GM12878 (cell line): ENCODE measurements around the gene TM7SF2. TPM values are rescaled to one million over a fixed set of nuclear protein-coding genes. Genes with fewer than 3 reads are reported as not detected.

Experiments used
- EZH2 ChIP-seq: IDR thresholded peaks from 2 replicates; pipeline ENCODE4 v1.6.1; 2012; ENCODE audit warnings: low read depth, mild to moderate bottlenecking, control low read depth, inconsistent platforms, low read length, borderline replicate concordance; ENCODE audit not compliant: control insufficient read depth
- FOS ChIP-seq: IDR thresholded peaks from 3 replicates; pipeline ENCODE4 v1.6.1; 2011; ENCODE audit warnings: borderline replicate concordance; ENCODE audit not compliant: insufficient read length; ENCODE audit errors: extremely low read depth
- GATAD2B ChIP-seq: fragments of 450-650 bp; conservative IDR thresholded peaks from 2 replicates; pipeline ENCODE4 v1.6.1; 2017; ENCODE audit warnings: low read depth, mild to moderate bottlenecking, moderate library complexity
- MTA3 ChIP-seq: IDR thresholded peaks from 2 replicates; pipeline ENCODE4 v1.6.1; 2012; ENCODE audit warnings: low read length, inconsistent platforms, borderline replicate concordance
- RAD51 ChIP-seq: fragments of 450-650 bp; IDR thresholded peaks from 2 replicates; pipeline ENCODE4 v1.6.1; 2016; ENCODE audit warnings: moderate library complexity, mild to moderate bottlenecking, inconsistent platforms
- RFX5 ChIP-seq: IDR thresholded peaks from 2 replicates; pipeline ENCODE4 v1.6.1; 2011; ENCODE audit warnings: low read depth, low read length, improper control_type of control experiment
- SP1 ChIP-seq: IDR thresholded peaks from one replicate; pipeline ENCODE4 v1.6.1; 2011; ENCODE audit warnings: low read depth, low read length
- ZNF274 ChIP-seq: IDR thresholded peaks from one replicate; pipeline ENCODE4 v1.8.0; 2011; ENCODE audit not compliant: insufficient read length, insufficient read depth
- polyA plus RNA-seq, 11 experiments: library from polyadenylated mRNA; depleted of rRNA in 4 of 11; unstranded in 6 of 11; stranded (reverse) in 5 of 11; fragments of >200 nt; fragmentation: Nextera tagmentation in 4 of 11; fragmentation: Illumina TruSeq in 1 of 11; extraction: Ambion mirVana in 4 of 11; extraction: Trizol in 1 of 11; gene quantifications; 1 replicate in 1 of 11; 2 replicates in 10 of 11; pipeline versions ENCODE4 v1.2.1 to v1.2.3, GENCODE V29; 2011 to 2016; ENCODE audit warnings: inconsistent platforms in 2 of 11, missing spikeins in 2 of 11, low read depth in 1 of 11
- total RNA-seq, 4 experiments: library from RNA; depleted of rRNA in 3 of 4; stranded (reverse); fragments of >200 nt in 3 of 4; fragmentation: Illumina TruSeq in 1 of 4; extraction: Trizol in 1 of 4; gene quantifications; 2 replicates each; pipeline versions ENCODE4 v1.2.1 to v1.2.3, GENCODE V29; 2013 to 2021
- TF ChIP-seq, protein P1 (sequence below): IDR thresholded peaks from 2 replicates; pipeline ENCODE4 v1.6.1; 2012; ENCODE audit warnings: mild to moderate bottlenecking, low read depth, low read length
- TF ChIP-seq, protein P2 (sequence below), 3 experiments: IDR thresholded peaks in 2 of 3; conservative IDR thresholded peaks in 1 of 3; 2 replicates each; pipeline ENCODE4 v1.5.1; 2011; ENCODE audit warnings: low read depth in 3 of 3, low read length in 3 of 3, mild to moderate bottlenecking in 3 of 3, control low read depth in 2 of 3, moderate library complexity in 2 of 3, inconsistent platforms in 1 of 3, mixed read lengths in 1 of 3; ENCODE audit not compliant: control insufficient read depth in 2 of 3, insufficient read depth in 1 of 3; ENCODE audit errors: extremely low read depth in 1 of 3
- TF ChIP-seq, protein P3 (sequence below): fragments of 450-650 bp; IDR thresholded peaks from 2 replicates; pipeline ENCODE4 v1.6.1; 2017; ENCODE audit warnings: mild to moderate bottlenecking
- TF ChIP-seq, protein P4 (sequence below): fragments of 450-650 bp; IDR thresholded peaks from 2 replicates; pipeline ENCODE4 v1.6.1; 2017; ENCODE audit warnings: mild to moderate bottlenecking, moderate library complexity
- TF ChIP-seq, protein P5 (sequence below): IDR thresholded peaks from 2 replicates; pipeline ENCODE4 v1.6.1; 2012; ENCODE audit warnings: low read depth, low read length, improper control_type of control experiment

The TM7SF2 gene
- total and polyA plus RNA-seq, 10 of the 15 experiments (the other 5 are each of a cell fraction or from before 2014, with no cell fraction given): 0.52 to 57.7 (median 20.7) TPM

DNA sequence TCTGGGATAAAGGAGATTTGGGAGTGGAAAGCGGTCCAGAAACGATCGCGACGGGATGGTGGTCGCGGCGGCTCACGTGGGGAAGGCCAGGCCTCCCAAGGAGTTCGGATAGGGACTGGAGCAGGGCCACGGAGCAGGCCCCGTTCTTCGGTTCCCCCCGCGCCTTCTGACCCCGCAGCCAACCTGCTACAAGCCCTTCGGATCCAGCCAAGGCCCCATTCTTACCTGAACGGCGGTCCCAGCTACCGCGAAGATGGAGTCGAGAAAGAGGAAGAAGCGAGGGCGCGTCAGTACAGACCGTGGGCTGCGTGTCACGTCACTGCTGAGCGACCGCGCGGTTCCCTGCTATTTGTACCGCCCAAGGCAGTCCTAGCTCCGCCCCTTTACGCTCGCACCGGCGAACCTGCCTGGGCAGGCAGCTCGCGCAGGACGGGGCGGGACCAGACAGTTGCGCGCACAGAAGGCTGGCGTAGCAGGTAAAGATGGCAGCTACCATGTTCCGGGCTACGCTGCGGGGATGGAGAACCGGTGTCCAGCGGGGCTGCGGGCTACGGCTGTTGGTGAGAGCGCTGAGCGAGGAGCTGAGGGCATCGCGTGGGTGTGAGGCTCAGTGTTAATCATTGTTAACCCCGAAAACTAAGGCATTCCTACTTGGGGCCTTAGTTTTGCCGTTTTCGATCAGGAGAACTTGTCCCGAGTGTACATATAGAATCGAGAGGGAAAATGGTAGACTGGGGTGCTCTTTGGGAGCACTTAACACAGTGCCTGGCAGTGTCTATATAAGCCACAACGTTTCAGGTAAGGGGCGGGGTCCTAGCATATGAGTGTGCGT is 10.4 kb downstream of the TM7SF2 start, which contains the start of the genes FAU and MRPL49 (continued):
- TF ChIP-seq EZH2: no peak
- TF ChIP-seq, protein P1, sequence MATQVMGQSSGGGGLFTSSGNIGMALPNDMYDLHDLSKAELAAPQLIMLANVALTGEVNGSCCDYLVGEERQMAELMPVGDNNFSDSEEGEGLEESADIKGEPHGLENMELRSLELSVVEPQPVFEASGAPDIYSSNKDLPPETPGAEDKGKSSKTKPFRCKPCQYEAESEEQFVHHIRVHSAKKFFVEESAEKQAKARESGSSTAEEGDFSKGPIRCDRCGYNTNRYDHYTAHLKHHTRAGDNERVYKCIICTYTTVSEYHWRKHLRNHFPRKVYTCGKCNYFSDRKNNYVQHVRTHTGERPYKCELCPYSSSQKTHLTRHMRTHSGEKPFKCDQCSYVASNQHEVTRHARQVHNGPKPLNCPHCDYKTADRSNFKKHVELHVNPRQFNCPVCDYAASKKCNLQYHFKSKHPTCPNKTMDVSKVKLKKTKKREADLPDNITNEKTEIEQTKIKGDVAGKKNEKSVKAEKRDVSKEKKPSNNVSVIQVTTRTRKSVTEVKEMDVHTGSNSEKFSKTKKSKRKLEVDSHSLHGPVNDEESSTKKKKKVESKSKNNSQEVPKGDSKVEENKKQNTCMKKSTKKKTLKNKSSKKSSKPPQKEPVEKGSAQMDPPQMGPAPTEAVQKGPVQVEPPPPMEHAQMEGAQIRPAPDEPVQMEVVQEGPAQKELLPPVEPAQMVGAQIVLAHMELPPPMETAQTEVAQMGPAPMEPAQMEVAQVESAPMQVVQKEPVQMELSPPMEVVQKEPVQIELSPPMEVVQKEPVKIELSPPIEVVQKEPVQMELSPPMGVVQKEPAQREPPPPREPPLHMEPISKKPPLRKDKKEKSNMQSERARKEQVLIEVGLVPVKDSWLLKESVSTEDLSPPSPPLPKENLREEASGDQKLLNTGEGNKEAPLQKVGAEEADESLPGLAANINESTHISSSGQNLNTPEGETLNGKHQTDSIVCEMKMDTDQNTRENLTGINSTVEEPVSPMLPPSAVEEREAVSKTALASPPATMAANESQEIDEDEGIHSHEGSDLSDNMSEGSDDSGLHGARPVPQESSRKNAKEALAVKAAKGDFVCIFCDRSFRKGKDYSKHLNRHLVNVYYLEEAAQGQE: 0 out of 2 replicates have a peak, but pooled peaks have one; percentile 8
- 0 out of 2 replicates have a peak, but pooled peaks have one; percentile 37 for TF ChIP-seq GATAD2B
- TF ChIP-seq, protein P2, sequence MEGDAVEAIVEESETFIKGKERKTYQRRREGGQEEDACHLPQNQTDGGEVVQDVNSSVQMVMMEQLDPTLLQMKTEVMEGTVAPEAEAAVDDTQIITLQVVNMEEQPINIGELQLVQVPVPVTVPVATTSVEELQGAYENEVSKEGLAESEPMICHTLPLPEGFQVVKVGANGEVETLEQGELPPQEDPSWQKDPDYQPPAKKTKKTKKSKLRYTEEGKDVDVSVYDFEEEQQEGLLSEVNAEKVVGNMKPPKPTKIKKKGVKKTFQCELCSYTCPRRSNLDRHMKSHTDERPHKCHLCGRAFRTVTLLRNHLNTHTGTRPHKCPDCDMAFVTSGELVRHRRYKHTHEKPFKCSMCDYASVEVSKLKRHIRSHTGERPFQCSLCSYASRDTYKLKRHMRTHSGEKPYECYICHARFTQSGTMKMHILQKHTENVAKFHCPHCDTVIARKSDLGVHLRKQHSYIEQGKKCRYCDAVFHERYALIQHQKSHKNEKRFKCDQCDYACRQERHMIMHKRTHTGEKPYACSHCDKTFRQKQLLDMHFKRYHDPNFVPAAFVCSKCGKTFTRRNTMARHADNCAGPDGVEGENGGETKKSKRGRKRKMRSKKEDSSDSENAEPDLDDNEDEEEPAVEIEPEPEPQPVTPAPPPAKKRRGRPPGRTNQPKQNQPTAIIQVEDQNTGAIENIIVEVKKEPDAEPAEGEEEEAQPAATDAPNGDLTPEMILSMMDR (IDR thresholded peaks at IDR 0.05 in 2 of 3, conservative IDR thresholded peaks at IDR 0.05 in 1 of 3; ENCODE audit: control insufficient read depth in 2 of 3, extremely low read depth in 1 of 3, insufficient read depth in 1 of 3, low read depth in 3 of 3, low read length in 3 of 3): no peak
- TF ChIP-seq ZNF274: no peak
- TF ChIP-seq RAD51: no peak
- TF ChIP-seq, protein P3, sequence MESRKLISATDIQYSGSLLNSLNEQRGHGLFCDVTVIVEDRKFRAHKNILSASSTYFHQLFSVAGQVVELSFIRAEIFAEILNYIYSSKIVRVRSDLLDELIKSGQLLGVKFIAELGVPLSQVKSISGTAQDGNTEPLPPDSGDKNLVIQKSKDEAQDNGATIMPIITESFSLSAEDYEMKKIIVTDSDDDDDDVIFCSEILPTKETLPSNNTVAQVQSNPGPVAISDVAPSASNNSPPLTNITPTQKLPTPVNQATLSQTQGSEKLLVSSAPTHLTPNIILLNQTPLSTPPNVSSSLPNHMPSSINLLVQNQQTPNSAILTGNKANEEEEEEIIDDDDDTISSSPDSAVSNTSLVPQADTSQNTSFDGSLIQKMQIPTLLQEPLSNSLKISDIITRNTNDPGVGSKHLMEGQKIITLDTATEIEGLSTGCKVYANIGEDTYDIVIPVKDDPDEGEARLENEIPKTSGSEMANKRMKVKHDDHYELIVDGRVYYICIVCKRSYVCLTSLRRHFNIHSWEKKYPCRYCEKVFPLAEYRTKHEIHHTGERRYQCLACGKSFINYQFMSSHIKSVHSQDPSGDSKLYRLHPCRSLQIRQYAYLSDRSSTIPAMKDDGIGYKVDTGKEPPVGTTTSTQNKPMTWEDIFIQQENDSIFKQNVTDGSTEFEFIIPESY: no peak
- no peak for TF ChIP-seq MTA3
- TF ChIP-seq, protein P4, sequence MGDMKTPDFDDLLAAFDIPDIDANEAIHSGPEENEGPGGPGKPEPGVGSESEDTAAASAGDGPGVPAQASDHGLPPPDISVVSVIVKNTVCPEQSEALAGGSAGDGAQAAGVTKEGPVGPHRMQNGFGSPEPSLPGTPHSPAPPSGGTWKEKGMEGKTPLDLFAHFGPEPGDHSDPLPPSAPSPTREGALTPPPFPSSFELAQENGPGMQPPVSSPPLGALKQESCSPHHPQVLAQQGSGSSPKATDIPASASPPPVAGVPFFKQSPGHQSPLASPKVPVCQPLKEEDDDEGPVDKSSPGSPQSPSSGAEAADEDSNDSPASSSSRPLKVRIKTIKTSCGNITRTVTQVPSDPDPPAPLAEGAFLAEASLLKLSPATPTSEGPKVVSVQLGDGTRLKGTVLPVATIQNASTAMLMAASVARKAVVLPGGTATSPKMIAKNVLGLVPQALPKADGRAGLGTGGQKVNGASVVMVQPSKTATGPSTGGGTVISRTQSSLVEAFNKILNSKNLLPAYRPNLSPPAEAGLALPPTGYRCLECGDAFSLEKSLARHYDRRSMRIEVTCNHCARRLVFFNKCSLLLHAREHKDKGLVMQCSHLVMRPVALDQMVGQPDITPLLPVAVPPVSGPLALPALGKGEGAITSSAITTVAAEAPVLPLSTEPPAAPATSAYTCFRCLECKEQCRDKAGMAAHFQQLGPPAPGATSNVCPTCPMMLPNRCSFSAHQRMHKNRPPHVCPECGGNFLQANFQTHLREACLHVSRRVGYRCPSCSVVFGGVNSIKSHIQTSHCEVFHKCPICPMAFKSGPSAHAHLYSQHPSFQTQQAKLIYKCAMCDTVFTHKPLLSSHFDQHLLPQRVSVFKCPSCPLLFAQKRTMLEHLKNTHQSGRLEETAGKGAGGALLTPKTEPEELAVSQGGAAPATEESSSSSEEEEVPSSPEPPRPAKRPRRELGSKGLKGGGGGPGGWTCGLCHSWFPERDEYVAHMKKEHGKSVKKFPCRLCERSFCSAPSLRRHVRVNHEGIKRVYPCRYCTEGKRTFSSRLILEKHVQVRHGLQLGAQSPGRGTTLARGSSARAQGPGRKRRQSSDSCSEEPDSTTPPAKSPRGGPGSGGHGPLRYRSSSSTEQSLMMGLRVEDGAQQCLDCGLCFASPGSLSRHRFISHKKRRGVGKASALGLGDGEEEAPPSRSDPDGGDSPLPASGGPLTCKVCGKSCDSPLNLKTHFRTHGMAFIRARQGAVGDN: peak; percentile 22; the same call in 1 of the 2 replicates
- peak; percentile 82 for TF ChIP-seq SP1
- TF ChIP-seq, protein P5, sequence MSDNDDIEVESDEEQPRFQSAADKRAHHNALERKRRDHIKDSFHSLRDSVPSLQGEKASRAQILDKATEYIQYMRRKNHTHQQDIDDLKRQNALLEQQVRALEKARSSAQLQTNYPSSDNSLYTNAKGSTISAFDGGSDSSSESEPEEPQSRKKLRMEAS: peak; percentile 22
- TF ChIP-seq RFX5: peak; percentile 65; the same call in 1 of the 2 replicates
- TF ChIP-seq FOS: no peak
